H7 (cell line): ENCODE data around the gene PRR13. TPM values are rescaled to one million over a fixed set of nuclear protein-coding genes. Genes with fewer than 3 reads are reported as not detected.

Experiments
- DNase-seq: peaks from one replicate; pipeline ENCODE4 v3.0.0; 2012
- H3K27me3 ChIP-seq: 2 replicates; pipeline ENCODE4 v1.6.0; 2011; ENCODE audit warnings: mild to moderate bottlenecking, low read length; ENCODE audit not compliant: control insufficient read depth, insufficient read depth
- H3K36me3 ChIP-seq: replicated peaks from 2 replicates; pipeline ENCODE4 v1.5.1; 2011; ENCODE audit warnings: low read length; ENCODE audit not compliant: control insufficient read depth, insufficient read depth
- H3K4me3 ChIP-seq: 2 replicates; pipeline ENCODE4 v1.5.1; 2011; ENCODE audit warnings: low read depth, mild to moderate bottlenecking, control low read depth, low read length, moderate library complexity; ENCODE audit not compliant: insufficient read depth
- total RNA-seq: library from RNA; depleted of rRNA; stranded (reverse); fragments of >200 nt; shearing (Covaris generic); gene quantifications from 2 replicates; pipeline ENCODE4 v1.2.3, GENCODE V29; 2014; rRNA removed

Gene PRR13
- total RNA-seq, 1 experiment from 2014 or later: 130 TPM

- no peak for DNase-seq
- peaks cover 22% of the 10 kb centered on the region for H3K36me3 ChIP-seq
- no peak overlapping the region for H3K4me3 ChIP-seq
- H3K27me3 ChIP-seq: no peaks in the 10 kb centered on the region
Observed at GRCh38 chr12:53485955-53486735, 44.6 kb downstream of the PRR13 start.

GRCh38 chr12:53486736-53487487, 45.4 kb downstream of the PRR13 start:
- no peak for DNase-seq
- Histone ChIP-seq H3K36me3 (peaks cover 22% of the 10 kb centered on the region), H3K4me3 (no peak overlapping the region), H3K27me3 (no peaks in the 10 kb centered on the region)

GRCh38 chr12:53489242-53489864, 47.8 kb downstream of the PRR13 start:
- no peaks in the 10 kb centered on the region for H3K27me3 ChIP-seq
- no peak overlapping the region for H3K4me3 ChIP-seq
- DNase-seq: no peak
- peaks cover 11% of the 10 kb centered on the region for H3K36me3 ChIP-seq

DNA sequence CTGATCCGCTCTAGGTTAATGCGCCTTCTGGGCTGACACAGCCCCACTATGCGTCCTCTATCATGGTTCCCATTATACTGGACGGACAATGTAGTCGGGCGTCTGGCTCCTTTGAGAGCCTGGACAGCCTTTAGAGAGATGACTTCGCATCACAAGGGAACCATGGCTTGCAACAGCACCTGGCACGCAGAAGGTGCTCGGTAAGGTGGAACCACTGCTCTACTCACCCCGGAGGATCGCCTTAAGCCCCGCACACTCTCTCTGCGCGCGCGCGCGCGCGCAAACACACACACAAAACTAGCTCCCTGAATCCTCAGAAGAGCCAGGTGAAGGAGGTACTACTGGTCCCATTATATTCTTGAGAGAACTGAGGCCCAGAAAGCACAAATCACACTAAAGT, 50.7 kb downstream of the PRR13 start:
- peak overlapping the region; percentile 48 for H3K4me3 ChIP-seq
- peak; percentile 64 for DNase-seq
- H3K27me3 ChIP-seq: no peaks in the 10 kb centered on the region
- no peaks in the 10 kb centered on the region; the same call in none of the 2 replicates for H3K36me3 ChIP-seq

DNA sequence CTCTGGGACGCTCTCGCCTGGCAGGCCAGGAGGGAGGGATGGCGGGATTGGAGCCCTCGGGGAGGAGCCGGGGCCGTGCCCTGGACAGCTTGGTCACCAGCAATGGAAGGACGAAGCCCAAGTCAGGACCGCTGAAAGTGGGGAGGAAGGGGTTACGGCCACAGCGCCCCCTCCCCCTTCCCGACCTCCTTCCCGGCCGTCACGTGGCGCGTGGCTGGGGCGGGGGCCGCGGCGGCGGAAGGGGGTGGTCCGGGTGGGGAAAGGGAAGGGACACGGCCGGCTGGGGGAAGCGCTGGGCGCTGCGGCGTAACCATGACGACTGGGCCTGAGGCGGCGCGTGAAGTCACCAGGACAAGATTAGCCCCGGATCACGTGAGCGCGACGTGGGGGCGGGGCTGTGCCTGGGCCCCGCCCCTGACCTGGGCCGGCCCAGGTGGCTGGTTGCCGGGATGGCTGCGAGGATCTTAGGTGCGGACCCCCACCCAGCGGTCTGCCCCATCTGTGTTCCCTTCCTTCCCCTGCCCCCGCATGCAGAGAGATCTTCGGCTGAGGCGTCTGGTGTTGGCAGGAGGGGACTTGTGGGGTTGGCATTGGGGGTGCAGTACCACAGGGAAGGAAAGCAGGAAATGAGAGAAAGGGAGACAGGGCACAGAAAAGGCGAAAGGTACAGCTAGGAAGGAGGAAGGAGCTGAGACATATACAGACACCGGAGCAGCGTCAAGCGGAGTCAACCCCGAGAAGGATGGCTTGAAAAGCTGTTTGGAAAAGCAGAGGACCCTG, 51.5 kb downstream of the PRR13 start:
- Histone ChIP-seq H3K4me3 (peak overlapping the region; percentile 48), H3K27me3 (no peaks in the 10 kb centered on the region), H3K36me3 (no peaks in the 10 kb centered on the region; the same call in none of the 2 replicates)
- peak; percentile 97 for DNase-seq

- DNase-seq: no peak
- no peaks in the 10 kb centered on the region; the same call in 1 of the 2 replicates for H3K36me3 ChIP-seq
- peak overlapping the region; percentile 48 for H3K4me3 ChIP-seq
- H3K27me3 ChIP-seq: no peaks in the 10 kb centered on the region
Observed at GRCh38 chr12:53493610-53494391, 52.3 kb downstream of the PRR13 start.

Other genes with a start within 250 kb of the PRR13 start
- gene ITGB7, start 234.5 kb upstream of the PRR13 start, total RNA-seq: 0.30 and 0.52 TPM in 2 replicates
- gene RARG, start 209.5 kb upstream of the PRR13 start, total RNA-seq: 50.1 and 58.1 TPM in 2 replicates
- gene ESPL1, start 173.4 kb upstream of the PRR13 start, total RNA-seq: 43.6 and 46.2 TPM in 2 replicates
- gene PFDN5, start 146.2 kb upstream of the PRR13 start, total RNA-seq: 242 and 304 TPM in 2 replicates
- 74.2 and 98.0 TPM in 2 replicates for gene MYG1, start 142.0 kb upstream of the PRR13 start, total RNA-seq
- gene AAAS, start 120.1 kb upstream of the PRR13 start, total RNA-seq: 131 and 137 TPM in 2 replicates
- 0.14 and 0.44 TPM in 2 replicates for gene SP7, start 105.4 kb upstream of the PRR13 start, total RNA-seq
- gene SP1, start 61.6 kb upstream of the PRR13 start, total RNA-seq: 46.7 and 51.8 TPM in 2 replicates
- 0.52 and 1.6 TPM in 2 replicates for gene AMHR2, start 17.9 kb upstream of the PRR13 start, total RNA-seq
- 196 and 207 TPM in 2 replicates for gene PCBP2, start 10.4 kb downstream of the PRR13 start, total RNA-seq
- gene MAP3K12, start 57.7 kb downstream of the PRR13 start, total RNA-seq: 8.0 and 8.7 TPM in 2 replicates
- gene TARBP2, start 59.5 kb downstream of the PRR13 start, total RNA-seq: 76.4 and 80.5 TPM in 2 replicates
- gene NPFF, start 65.8 kb downstream of the PRR13 start, total RNA-seq: not detected in 2 replicates
- 7.1 and 9.8 TPM in 2 replicates for gene ATF7, start 184.6 kb downstream of the PRR13 start, total RNA-seq
- gene ATP5MC2, start 234.3 kb downstream of the PRR13 start, total RNA-seq: 382 and 460 TPM in 2 replicates